ENCODE results near the gene PPP2CA. TPM values are rescaled to one million over a fixed set of nuclear protein-coding genes. Genes with fewer than 3 reads are reported as not detected.
A peak's percentile ranks its signal among the peaks of the same experiment; 100 is the strongest.
"Not testable (repeated sequence)": the region's sequence is repeated elsewhere in the genome, so short reads cannot be mapped to it uniquely, and the experiment has no call there.

The PPP2CA gene
- total and polyA plus RNA-seq, 7 experiments from 2014 or later, result 89.5 to 168 (median 145) TPM

GRCh38 chr5:134152173-134152832 is 73.6 kb downstream of the PPP2CA start:
- Mint-ChIP-seq H3K4me3 (peak overlapping the region in 9 of 10 donors; percentile 30 to 81 (median 62)), H3K27ac (peak overlapping the region in 8 of 9 donors; percentile 74 to 94 (median 90)), H3K4me1 (peaks cover 41 to 87% (median 77%) of the 10 kb centered on the region in 7 donors), H3K36me3 (peaks cover 11 to 44% (median 34%) of the 10 kb centered on the region in 5 donors)
- H3K27me3 ChIP-seq (ENCODE audit: control insufficient read depth in 2 of 2, insufficient read depth in 2 of 2, low read length in 2 of 2); H3K9me3 Mint-ChIP-seq; H3K27me3 Mint-ChIP-seq; H3K4me3 ChIP-seq (ENCODE audit: low read length); intact Hi-C loops (cut with micrococcal nuclease); H3K9me3 ChIP-seq (ENCODE audit: control insufficient read depth in 2 of 3, low read length in 3 of 3); ATAC-seq: not testable (repeated sequence)
- Histone ChIP-seq H3K4me1 (ENCODE audit: control insufficient read depth in 2 of 2, insufficient read depth in 2 of 2, low read length in 2 of 2) (peaks cover 5 to 52% of the 10 kb centered on the region in 2 donors), H3K27ac (ENCODE audit: low read depth, low read length) (peak overlapping the region; percentile 56), H3K36me3 (ENCODE audit: control insufficient read depth in 2 of 3, insufficient read depth in 3 of 3, low read length in 3 of 3) (peaks cover 7 to 42% (median 7%) of the 10 kb centered on the region in 3 experiments)
- CTCF ChIA-PET, result interaction anchor here (0.9 to 3.0 kb wide), 2 partner anchors 108 to 112 kb away, joined by 3 to 21 read pairs; no protein-coding TSS in a partner anchor
- POLR2A ChIA-PET, result interaction anchor here (0.5 to 48.2 kb wide), 6 partner anchors 9 to 273 kb away, joined by 4 to 1333 read pairs (median 34); partner anchors contain the start of genes PPP2CA and SKP1
- peak in 1 of 9 donors; percentile 7 for DNase-seq

- Mint-ChIP-seq H3K36me3 (peaks cover 11 to 42% (median 36%) of the 10 kb centered on the region in 5 donors), H3K4me3 (peak overlapping the region in 8 of 10 donors; percentile 30 to 81 (median 58)), H3K27me3 (no peaks in the 10 kb centered on the region), H3K27ac (peak overlapping the region; percentile 20 to 90 (median 83)), H3K4me1 (peaks cover 41 to 86% (median 77%) of the 10 kb centered on the region in 7 donors), H3K9me3 (peaks cover 0 to 8% (median 0%) of the 10 kb centered on the region in 11 donors)
- Histone ChIP-seq H3K27me3 (ENCODE audit: control insufficient read depth in 2 of 2, insufficient read depth in 2 of 2, low read length in 2 of 2) (no peaks in the 10 kb centered on the region), H3K4me3 (ENCODE audit: low read length) (no peak overlapping the region), H3K9me3 (ENCODE audit: control insufficient read depth in 2 of 3, low read length in 3 of 3) (no peaks in the 10 kb centered on the region), H3K4me1 (ENCODE audit: control insufficient read depth in 2 of 2, insufficient read depth in 2 of 2, low read length in 2 of 2) (peaks cover 5 to 52% of the 10 kb centered on the region in 2 donors), H3K36me3 (ENCODE audit: control insufficient read depth in 2 of 3, insufficient read depth in 3 of 3, low read length in 3 of 3) (peaks cover 8 to 48% (median 13%) of the 10 kb centered on the region in 3 experiments), H3K27ac (ENCODE audit: low read depth, low read length) (peak overlapping the region; percentile 56)
- CTCF ChIA-PET, result interaction anchor here (0.9 to 18.5 kb wide), 2 partner anchors 74 to 112 kb away, joined by 5 to 365 read pairs; partner anchors contain the start of gene PPP2CA
- intact Hi-C loops (cut with micrococcal nuclease), result no loop called here
- POLR2A ChIA-PET, result interaction anchor here (1.8 to 48.2 kb wide), 5 partner anchors 8 to 105 kb away, joined by 5 to 1333 read pairs (median 48); partner anchors contain the start of genes PPP2CA and SKP1
- ATAC-seq (no peak), DNase-seq (no peak)
These were observed 74.2 kb downstream of the PPP2CA start for GRCh38 chr5:134151723-134152122.

GRCh38 chr5:134149571-134150303 is 76.1 kb downstream of the PPP2CA start:
- intact Hi-C loops (cut with micrococcal nuclease), result loop anchor here in 1 of 2 donors (1.0 kb wide), 1 partner anchor 27 kb away; the partner anchor contains the start of gene SKP1
- Histone ChIP-seq H3K9me3 (ENCODE audit: control insufficient read depth in 2 of 3, low read length in 3 of 3) (no peaks in the 10 kb centered on the region), H3K4me1 (ENCODE audit: control insufficient read depth in 2 of 2, insufficient read depth in 2 of 2, low read length in 2 of 2) (peaks cover 5 to 53% of the 10 kb centered on the region in 2 donors), H3K4me3 (ENCODE audit: low read length) (no peak overlapping the region), H3K27ac (ENCODE audit: low read depth, low read length) (peak overlapping the region; percentile 56), H3K27me3 (ENCODE audit: control insufficient read depth in 2 of 2, insufficient read depth in 2 of 2, low read length in 2 of 2) (no peaks in the 10 kb centered on the region), H3K36me3 (ENCODE audit: control insufficient read depth in 2 of 3, insufficient read depth in 3 of 3, low read length in 3 of 3) (peaks cover 23 to 50% (median 27%) of the 10 kb centered on the region in 3 experiments)
- Mint-ChIP-seq H3K9me3 (peaks cover 0 to 6% (median 0%) of the 10 kb centered on the region in 11 donors), H3K27ac (peak overlapping the region; percentile 74 to 94 (median 89)), H3K4me3 (peak overlapping the region in 8 of 10 donors; percentile 3 to 81 (median 59)), H3K36me3 (peaks cover 0 to 40% (median 33%) of the 10 kb centered on the region in 5 donors), H3K27me3 (no peaks in the 10 kb centered on the region), H3K4me1 (peaks cover 33 to 83% (median 70%) of the 10 kb centered on the region in 7 donors)
- peak in 3 of 9 donors; percentile 25 to 38 (median 31) for DNase-seq
- CTCF ChIA-PET, result interaction anchor here (0.6 to 28.5 kb wide), 10 partner anchors 9 to 110 kb away, joined by 3 to 394 read pairs (median 4); partner anchors contain the start of gene TCF7
- POLR2A ChIA-PET, result interaction anchor here (0.8 to 48.2 kb wide), 12 partner anchors 7 to 175 kb away, joined by 3 to 1333 read pairs (median 7); partner anchors contain the start of genes PPP2CA, SKP1 and VDAC1
- ATAC-seq, result no peak

DNA sequence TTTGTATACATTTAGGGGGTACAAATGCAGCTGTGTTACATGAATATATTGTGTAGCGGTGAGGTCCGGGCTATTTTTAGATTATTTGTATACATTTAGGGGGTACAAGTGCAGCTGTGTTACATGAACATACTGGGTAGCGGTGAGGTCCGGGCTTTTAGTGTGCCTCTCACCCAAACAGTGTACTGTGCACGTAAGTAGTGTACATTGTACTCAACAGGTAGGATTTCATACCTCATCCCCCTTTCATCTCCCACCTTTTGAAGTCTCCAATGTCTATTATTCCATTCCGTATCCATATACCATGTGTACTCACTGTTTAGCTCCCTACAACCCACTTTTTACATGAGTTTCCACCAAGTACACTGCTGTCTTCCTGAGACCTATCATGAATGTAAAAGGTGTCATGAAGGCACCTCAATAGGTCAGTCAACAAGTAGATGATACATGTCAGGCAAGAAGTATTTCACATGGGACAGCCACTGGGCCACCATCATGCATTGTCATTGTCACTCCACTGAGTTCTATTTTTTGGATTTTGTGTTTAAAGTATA is 76.8 kb downstream of the PPP2CA start:
- peak overlapping the region in 3 of 10 donors; percentile 51 to 80 (median 74) for H3K4me3 Mint-ChIP-seq
- H3K36me3 Mint-ChIP-seq, result peaks cover 0 to 45% (median 37%) of the 10 kb centered on the region in 5 donors
- ATAC-seq, result no peak
- Histone ChIP-seq H3K4me3 (ENCODE audit: low read length) (no peak overlapping the region), H3K9me3 (ENCODE audit: control insufficient read depth in 2 of 3, low read length in 3 of 3) (no peaks in the 10 kb centered on the region), H3K27ac (ENCODE audit: low read depth, low read length) (peak overlapping the region; percentile 56), H3K27me3 (ENCODE audit: control insufficient read depth in 2 of 2, insufficient read depth in 2 of 2, low read length in 2 of 2) (no peaks in the 10 kb centered on the region), H3K36me3 (ENCODE audit: control insufficient read depth in 2 of 3, insufficient read depth in 3 of 3, low read length in 3 of 3) (peaks cover 24 to 55% (median 32%) of the 10 kb centered on the region in 3 experiments), H3K4me1 (ENCODE audit: control insufficient read depth in 2 of 2, insufficient read depth in 2 of 2, low read length in 2 of 2) (peaks cover 5 to 50% of the 10 kb centered on the region in 2 donors)
- H3K9me3 Mint-ChIP-seq, result peaks cover 0 to 5% (median 0%) of the 10 kb centered on the region in 11 donors
- H3K4me1 Mint-ChIP-seq, result peaks cover 35 to 85% (median 65%) of the 10 kb centered on the region in 7 donors
- DNase-seq, result peak in 2 of 9 donors; percentile 8 to 44
- POLR2A ChIA-PET, result interaction anchor here (0.7 to 48.2 kb wide), 10 partner anchors 8 to 124 kb away, joined by 3 to 1333 read pairs (median 7); partner anchors contain the start of gene SKP1
- intact Hi-C loops (cut with micrococcal nuclease), result no loop called here
- CTCF ChIA-PET, result interaction anchor here (0.6 to 28.5 kb wide), 6 partner anchors 20 to 110 kb away, joined by 3 to 394 read pairs (median 20); partner anchors contain the start of gene TCF7
- no peaks in the 10 kb centered on the region for H3K27me3 Mint-ChIP-seq
- peak overlapping the region; percentile 44 to 94 (median 89) for H3K27ac Mint-ChIP-seq

DNA sequence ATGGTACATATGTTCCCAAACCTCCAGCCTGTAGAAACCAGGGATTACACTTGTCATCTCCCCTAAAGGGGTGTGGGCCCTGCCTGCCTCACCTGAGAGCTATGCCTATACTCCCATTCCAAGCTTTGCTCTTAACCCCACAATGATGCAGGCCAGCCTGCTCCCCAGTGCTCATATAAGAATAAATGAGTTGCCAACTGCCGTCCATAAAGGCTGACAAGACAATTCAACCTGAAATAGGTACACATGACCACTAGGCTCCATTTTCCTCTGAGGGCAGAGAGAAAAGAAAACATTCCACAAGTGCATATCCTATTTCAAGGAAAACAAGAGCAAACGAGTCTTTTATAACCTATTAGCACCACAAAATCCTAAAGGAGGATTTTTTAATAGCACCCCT is 77.6 kb downstream of the PPP2CA start:
- peaks cover 26 to 56% (median 39%) of the 10 kb centered on the region in 3 experiments for H3K36me3 ChIP-seq (ENCODE audit: control insufficient read depth in 2 of 3, insufficient read depth in 3 of 3, low read length in 3 of 3)
- peaks cover 33 to 80% (median 57%) of the 10 kb centered on the region in 7 donors for H3K4me1 Mint-ChIP-seq
- peak overlapping the region in 2 of 10 donors; percentile 51 to 54 for H3K4me3 Mint-ChIP-seq
- no peaks in the 10 kb centered on the region for H3K9me3 ChIP-seq (ENCODE audit: control insufficient read depth in 2 of 3, low read length in 3 of 3)
- H3K4me3 ChIP-seq (ENCODE audit: low read length), result no peak overlapping the region
- peak overlapping the region; percentile 22 for H3K27ac ChIP-seq (ENCODE audit: low read depth, low read length)
- ChIA-PET POLR2A (interaction anchor here (0.8 to 48.2 kb wide), 7 partner anchors 8 to 122 kb away, joined by 3 to 1333 read pairs (median 9); partner anchors contain the start of gene SKP1), CTCF (interaction anchor here (0.6 to 28.5 kb wide), 8 partner anchors 11 to 109 kb away, joined by 4 to 394 read pairs (median 10); partner anchors contain the start of gene TCF7)
- intact Hi-C loops (cut with micrococcal nuclease), result no loop called here
- no peaks in the 10 kb centered on the region for H3K27me3 Mint-ChIP-seq
- ATAC-seq (no peak), DNase-seq (peak in 4 of 9 donors; percentile 12 to 49 (median 42))
- H3K36me3 Mint-ChIP-seq, result peaks cover 0 to 42% (median 32%) of the 10 kb centered on the region in 5 donors
- peak overlapping the region; percentile 17 to 90 (median 80) for H3K27ac Mint-ChIP-seq
- H3K27me3 ChIP-seq (ENCODE audit: control insufficient read depth in 2 of 2, insufficient read depth in 2 of 2, low read length in 2 of 2), result no peaks in the 10 kb centered on the region
- H3K4me1 ChIP-seq (ENCODE audit: control insufficient read depth in 2 of 2, insufficient read depth in 2 of 2, low read length in 2 of 2), result peaks cover 5 to 43% of the 10 kb centered on the region in 2 donors
- peaks cover 0 to 4% (median 0%) of the 10 kb centered on the region in 11 donors for H3K9me3 Mint-ChIP-seq
